Measurements from ENCODE around the gene INSL3. TPM values are rescaled to one million over a fixed set of nuclear protein-coding genes. Genes with fewer than 3 reads are reported as not detected.

Gene INSL3
- total and polyA plus RNA-seq, 2 donors (not counting 3 experiments of a cell fraction or from before 2014, with no cell fraction given), result not detected

DNA sequence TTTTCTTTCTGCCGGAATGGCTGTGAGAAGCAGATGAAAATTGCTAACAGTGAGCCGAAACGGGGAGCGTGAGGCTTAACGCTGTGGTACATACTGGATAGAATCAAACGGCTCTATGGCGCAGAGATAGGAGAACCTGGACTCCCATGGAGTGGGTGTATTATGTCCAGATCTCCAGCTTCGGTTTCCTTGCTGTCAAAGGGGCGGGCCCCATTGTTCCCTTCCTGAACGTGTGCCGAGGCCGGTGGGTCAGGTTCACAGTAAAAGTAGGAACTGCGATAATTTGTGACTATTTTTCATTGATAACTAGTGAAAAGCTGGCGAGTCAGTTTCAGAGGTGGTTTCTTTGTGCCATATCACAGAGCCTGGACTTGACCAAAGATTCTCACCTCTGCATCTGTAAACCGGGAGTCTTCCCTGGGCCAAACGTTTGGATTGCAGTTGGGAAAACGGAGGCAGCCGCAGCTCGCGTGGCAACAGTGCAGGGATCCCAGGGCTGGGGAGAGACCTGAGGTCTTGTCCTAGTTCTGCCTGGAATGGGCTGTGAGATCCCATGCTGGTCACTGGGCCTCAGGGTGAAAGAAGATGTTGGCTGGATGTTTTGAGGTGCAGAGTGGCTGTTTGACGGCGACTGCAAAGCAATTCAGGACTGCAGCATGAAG lies 39.1 kb upstream of the INSL3 start:
- DNase-seq (ENCODE audit: low read depth, low spot score), result no peak
- intact Hi-C loops (cut with micrococcal nuclease), result no loop called here
- dilution Hi-C loops (cut with MboI; ENCODE audit: extremely low pct_ligation_motif_present, low sequenced_read_pairs), result no loop called here
- peaks cover 15% of the 10 kb centered on the region for H3K4me1 ChIP-seq (ENCODE audit: control insufficient read depth, extremely low read depth, insufficient read depth, low read length)
- H4K20me1 ChIP-seq (replicated peaks; ENCODE audit: control insufficient read depth, extremely low read depth, insufficient read depth, low read length), result peaks cover 4% of the 10 kb centered on the region
- ChIA-PET POLR2A (interaction anchor here (1.4 to 1.6 kb wide), 3 partner anchors 18 to 133 kb away, joined by 4 to 18 read pairs (median 5); partner anchors contain the start of gene CCDC124), CTCF (interaction anchor here (1.7 to 2.1 kb wide), 2 partner anchors 9 to 136 kb away, joined by 11 to 41 read pairs; no protein-coding TSS in a partner anchor)
- H2AFZ ChIP-seq (ENCODE audit: low read depth, low read length), result no peak overlapping the region
- H3K9me3 ChIP-seq (replicated peaks; ENCODE audit: control insufficient read depth, insufficient read depth, low read length), result no peaks in the 10 kb centered on the region
- H3K9ac ChIP-seq (replicated peaks; ENCODE audit: extremely low read depth, insufficient read depth, low read length), result peak overlapping the region; percentile 95
- H3K27me3 ChIP-seq (ENCODE audit: control insufficient read depth in 2 of 2, insufficient read depth in 2 of 2, low read length in 2 of 2), result no peaks in the 10 kb centered on the region
- H3K27ac ChIP-seq (ENCODE audit: insufficient read depth, low read depth, low read length), result peak overlapping the region; percentile 42
- peaks cover 19 to 31% of the 10 kb centered on the region in 2 experiments for H3K36me3 ChIP-seq (ENCODE audit: control insufficient read depth in 2 of 2, extremely low read depth in 1 of 2, insufficient read depth in 2 of 2, low read length in 2 of 2)
- FAIRE-seq, result peak; percentile 43
- BruUV-seq (replicated peaks), result no TSS peak
- TF ChIP-seq POLR2A (IDR thresholded peaks at IDR 0.05; ENCODE audit: low read depth, low read length) (no peak), EZH2 (IDR thresholded peaks at IDR 0.05; ENCODE audit: borderline replicate concordance, low read depth, low read length, severe bottlenecking) (no peak), POLR2AphosphoS5 (IDR thresholded peaks at IDR 0.05; ENCODE audit: insufficient read depth, low read depth, low read length) (no peak), GATA2 (IDR thresholded peaks at IDR 0.05; ENCODE audit: insufficient read depth, insufficient read length, low read depth, low read length) (no peak), FOS (IDR thresholded peaks at IDR 0.05; ENCODE audit: borderline replicate concordance, insufficient read depth, low read length) (no peak), MYC (IDR thresholded peaks at IDR 0.05; ENCODE audit: low read depth, low read length) (no peak), JUN (IDR thresholded peaks at IDR 0.05; ENCODE audit: borderline replicate concordance, insufficient read depth, insufficient read length, low read depth) (no peak)
- TF ChIP-seq, protein P1, sequence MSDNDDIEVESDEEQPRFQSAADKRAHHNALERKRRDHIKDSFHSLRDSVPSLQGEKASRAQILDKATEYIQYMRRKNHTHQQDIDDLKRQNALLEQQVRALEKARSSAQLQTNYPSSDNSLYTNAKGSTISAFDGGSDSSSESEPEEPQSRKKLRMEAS (IDR thresholded peaks at IDR 0.05; ENCODE audit: insufficient read depth, insufficient read length), result no peak
- TF ChIP-seq, protein P2, sequence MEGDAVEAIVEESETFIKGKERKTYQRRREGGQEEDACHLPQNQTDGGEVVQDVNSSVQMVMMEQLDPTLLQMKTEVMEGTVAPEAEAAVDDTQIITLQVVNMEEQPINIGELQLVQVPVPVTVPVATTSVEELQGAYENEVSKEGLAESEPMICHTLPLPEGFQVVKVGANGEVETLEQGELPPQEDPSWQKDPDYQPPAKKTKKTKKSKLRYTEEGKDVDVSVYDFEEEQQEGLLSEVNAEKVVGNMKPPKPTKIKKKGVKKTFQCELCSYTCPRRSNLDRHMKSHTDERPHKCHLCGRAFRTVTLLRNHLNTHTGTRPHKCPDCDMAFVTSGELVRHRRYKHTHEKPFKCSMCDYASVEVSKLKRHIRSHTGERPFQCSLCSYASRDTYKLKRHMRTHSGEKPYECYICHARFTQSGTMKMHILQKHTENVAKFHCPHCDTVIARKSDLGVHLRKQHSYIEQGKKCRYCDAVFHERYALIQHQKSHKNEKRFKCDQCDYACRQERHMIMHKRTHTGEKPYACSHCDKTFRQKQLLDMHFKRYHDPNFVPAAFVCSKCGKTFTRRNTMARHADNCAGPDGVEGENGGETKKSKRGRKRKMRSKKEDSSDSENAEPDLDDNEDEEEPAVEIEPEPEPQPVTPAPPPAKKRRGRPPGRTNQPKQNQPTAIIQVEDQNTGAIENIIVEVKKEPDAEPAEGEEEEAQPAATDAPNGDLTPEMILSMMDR (IDR thresholded peaks at IDR 0.05; ENCODE audit: extremely low read depth in 1 of 2, insufficient read depth in 1 of 2, low read depth in 1 of 2, low read length in 2 of 2), result no peak
- peak overlapping the region; percentile 83 to 96 (median 92) for H3K4me3 ChIP-seq (replicated peaks in 1 of 3; ENCODE audit: insufficient read depth in 1 of 3, low read depth in 1 of 3, low read length in 3 of 3)
- H3K9me1 ChIP-seq (replicated peaks; ENCODE audit: control insufficient read depth, extremely low read depth, insufficient read depth, low read length), result no peaks in the 10 kb centered on the region
- peaks cover 32% of the 10 kb centered on the region for H3K79me2 ChIP-seq (ENCODE audit: control insufficient read depth, insufficient read depth, low read length)
- H3K4me2 ChIP-seq (ENCODE audit: insufficient read depth, low read length), result peak overlapping the region; percentile 70
